ENCODE data around the gene DYNC2I2.

The DYNC2I2 gene

DNA sequence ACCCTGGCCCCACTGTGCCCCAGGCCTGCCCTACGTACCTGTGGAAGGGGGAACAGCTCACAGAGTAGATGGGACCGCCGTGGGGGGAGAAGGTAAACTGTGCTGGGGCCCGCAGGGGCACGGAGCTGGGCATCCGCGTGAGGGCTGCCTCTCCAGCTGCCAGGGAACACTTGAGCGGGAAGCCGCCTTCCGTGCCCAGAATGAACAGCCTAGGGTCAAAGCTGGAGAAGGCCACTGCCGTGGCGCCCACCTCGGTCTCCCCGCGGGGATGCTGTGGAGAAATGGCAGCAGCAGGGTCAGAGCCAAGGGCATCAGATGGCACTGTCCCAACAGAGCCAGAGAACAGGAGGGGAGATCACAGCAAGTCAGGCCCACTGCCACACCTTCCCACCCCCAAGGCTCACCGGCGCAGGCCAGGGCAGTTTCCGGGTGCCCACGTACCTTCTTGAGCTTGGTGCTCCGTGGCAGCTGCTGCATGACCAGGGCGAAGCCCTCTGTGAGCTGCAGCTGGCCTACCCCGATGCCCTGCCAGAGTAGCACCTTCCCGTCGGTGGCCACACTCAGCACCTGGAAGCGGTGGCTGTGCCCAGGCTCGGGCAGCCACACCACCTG is 21.9 kb downstream of the DYNC2I2 start:
- Mint-ChIP-seq H3K27me3 (no peaks in the 10 kb centered on the region), H3K27ac (no peak overlapping the region), H3K4me1 (ENCODE audit: low read depth) (no peaks in the 10 kb centered on the region), H3K36me3 (ENCODE audit: low read depth) (peaks cover 30% of the 10 kb centered on the region), H3K9me3 (no peaks in the 10 kb centered on the region), H3K4me3 (no peak overlapping the region)

DNA sequence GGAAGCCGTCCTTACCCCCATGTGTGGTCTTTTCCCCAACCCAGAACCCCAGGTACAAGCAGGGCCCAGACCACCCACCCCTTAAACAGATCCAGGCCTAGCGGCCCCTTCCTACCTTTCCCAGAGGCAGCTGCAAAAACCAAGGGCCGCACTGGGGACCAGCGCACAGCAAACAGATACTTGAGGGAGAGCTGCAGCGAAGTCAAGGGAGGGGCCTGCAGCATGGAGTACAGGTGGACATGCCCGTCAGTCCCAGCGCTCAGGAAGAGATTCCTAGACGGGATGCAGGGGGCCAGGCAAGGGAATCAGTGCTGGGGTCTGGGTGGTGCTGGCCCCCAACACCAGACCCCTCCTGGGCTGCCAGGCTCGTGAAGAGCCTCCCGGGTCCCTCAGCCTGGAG is 22.5 kb downstream of the DYNC2I2 start:
- Mint-ChIP-seq H3K27ac (no peak overlapping the region), H3K36me3 (ENCODE audit: low read depth) (peaks cover 32% of the 10 kb centered on the region), H3K27me3 (no peaks in the 10 kb centered on the region)

DNA sequence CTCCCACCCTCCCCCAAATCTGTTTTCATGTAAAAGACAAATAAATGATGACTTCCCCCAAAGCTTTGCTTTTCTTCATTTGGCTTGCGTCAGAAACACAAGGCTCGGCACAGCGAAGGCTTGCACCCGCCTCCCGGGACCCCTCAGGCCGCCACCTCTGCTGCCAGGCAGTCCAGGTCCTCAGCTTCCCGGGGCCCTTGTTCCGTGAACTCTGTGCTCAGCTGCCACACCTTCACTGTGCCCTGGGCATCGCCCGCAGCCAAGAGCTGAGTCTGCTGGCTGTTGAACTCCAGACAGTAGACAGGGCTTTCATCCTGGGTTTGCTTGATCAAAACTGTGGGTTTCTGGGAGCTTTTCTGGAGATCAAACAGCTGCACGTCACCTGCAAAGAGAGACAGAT is 23.0 kb downstream of the DYNC2I2 start:
- no peak overlapping the region for H3K4me3 Mint-ChIP-seq

More for the DNA sequence above, 22.5 kb downstream of the DYNC2I2 start:
- no peak overlapping the region for H3K4me3 Mint-ChIP-seq
- no peaks in the 10 kb centered on the region for H3K4me1 Mint-ChIP-seq (ENCODE audit: low read depth)
- no peaks in the 10 kb centered on the region for H3K9me3 Mint-ChIP-seq

DNA sequence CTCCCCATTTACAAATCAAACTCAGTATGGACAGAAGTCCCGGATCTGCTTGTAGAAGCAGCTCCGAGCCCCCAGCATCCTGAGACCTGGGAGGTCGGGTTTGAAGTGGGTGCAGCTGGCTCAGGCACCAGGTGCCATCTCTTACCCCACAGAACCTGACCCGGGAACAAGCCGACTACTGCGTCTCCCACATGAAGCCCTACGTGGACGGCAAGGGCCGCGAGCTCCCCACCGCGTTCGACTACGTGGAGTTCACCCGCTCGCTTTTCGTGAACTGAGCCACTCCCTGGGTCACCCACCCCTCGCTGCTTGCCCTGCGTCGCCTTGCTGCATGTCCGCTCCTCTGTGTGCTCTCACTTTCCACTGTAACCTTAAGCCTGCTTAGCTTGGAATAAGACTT is 23.6 kb downstream of the DYNC2I2 start:
- H3K36me3 Mint-ChIP-seq (ENCODE audit: low read depth) = peaks cover 32% of the 10 kb centered on the region

More for the DNA sequence above, 23.0 kb downstream of the DYNC2I2 start:
- no peaks in the 10 kb centered on the region for H3K4me1 Mint-ChIP-seq (ENCODE audit: low read depth)
- H3K27me3 Mint-ChIP-seq = no peaks in the 10 kb centered on the region
- H3K27ac Mint-ChIP-seq = no peak overlapping the region
- peaks cover 33% of the 10 kb centered on the region for H3K36me3 Mint-ChIP-seq (ENCODE audit: low read depth)
- H3K9me3 Mint-ChIP-seq = no peaks in the 10 kb centered on the region

DNA sequence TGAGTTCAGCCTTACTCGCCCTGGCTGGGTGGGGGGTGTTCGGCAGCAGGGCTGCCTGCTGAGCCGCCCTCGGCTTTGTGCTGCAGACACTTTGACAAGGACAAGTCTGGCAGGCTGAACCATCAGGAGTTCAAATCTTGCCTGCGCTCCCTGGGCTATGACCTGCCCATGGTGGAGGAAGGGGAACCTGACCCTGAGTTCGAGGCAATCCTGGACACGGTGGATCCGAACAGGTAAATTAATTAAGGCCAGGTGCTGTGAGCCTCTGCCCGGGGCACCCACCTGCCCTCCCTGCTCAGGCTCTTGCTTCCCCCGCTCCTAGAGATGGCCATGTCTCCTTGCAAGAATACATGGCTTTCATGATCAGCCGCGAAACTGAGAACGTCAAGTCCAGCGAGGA is 24.2 kb downstream of the DYNC2I2 start:
- Mint-ChIP-seq H3K9me3 (no peaks in the 10 kb centered on the region), H3K36me3 (ENCODE audit: low read depth) (peaks cover 36% of the 10 kb centered on the region), H3K4me3 (no peak overlapping the region), H3K27ac (no peak overlapping the region), H3K27me3 (no peaks in the 10 kb centered on the region), H3K4me1 (ENCODE audit: low read depth) (no peaks in the 10 kb centered on the region)

More for the DNA sequence above, 23.6 kb downstream of the DYNC2I2 start:
- H3K4me3 Mint-ChIP-seq = no peak overlapping the region
- H3K4me1 Mint-ChIP-seq (ENCODE audit: low read depth) = no peaks in the 10 kb centered on the region
- no peak overlapping the region for H3K27ac Mint-ChIP-seq
- no peaks in the 10 kb centered on the region for H3K9me3 Mint-ChIP-seq
- no peaks in the 10 kb centered on the region for H3K27me3 Mint-ChIP-seq

DNA sequence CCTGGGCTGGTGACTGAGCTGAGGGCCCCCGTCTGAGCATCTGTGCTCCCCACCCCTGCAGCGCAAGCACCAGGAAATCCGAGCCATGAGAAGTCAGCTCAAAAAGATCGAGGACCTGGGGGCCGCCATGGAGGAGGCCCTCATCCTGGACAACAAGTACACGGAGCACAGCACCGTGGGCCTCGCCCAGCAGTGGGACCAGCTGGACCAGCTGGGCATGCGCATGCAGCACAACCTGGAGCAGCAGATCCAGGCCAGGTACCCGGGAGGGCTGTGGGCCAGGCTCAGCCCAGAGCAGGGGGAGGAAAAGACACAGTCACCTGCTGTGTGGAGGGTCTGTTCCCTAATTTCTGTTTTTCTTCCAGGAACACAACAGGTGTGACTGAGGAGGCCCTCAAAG is 24.6 kb downstream of the DYNC2I2 start:
- Mint-ChIP-seq H3K4me3 (no peak overlapping the region), H3K27ac (no peak overlapping the region), H3K36me3 (ENCODE audit: low read depth) (peaks cover 36% of the 10 kb centered on the region), H3K9me3 (no peaks in the 10 kb centered on the region), H3K4me1 (ENCODE audit: low read depth) (no peaks in the 10 kb centered on the region), H3K27me3 (no peaks in the 10 kb centered on the region)

DNA sequence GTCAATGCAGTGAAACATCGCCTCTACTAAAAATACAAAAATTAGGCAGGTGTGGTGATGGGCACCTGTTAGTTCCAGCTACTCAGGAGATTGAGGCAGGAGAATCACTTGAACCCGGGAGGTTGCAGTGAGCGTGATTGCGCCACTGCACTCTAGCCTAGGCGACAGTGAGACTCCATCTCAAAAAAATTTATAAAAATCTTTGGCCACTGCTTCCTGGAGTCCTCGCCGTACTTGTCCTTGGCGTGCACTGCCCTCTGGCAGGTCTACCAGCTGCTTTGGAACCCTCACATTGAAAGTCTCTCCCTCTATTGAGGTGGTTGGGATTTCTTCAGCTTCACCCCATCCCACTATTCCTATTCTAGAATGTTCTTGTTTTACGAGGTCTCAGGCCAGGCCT is 25.0 kb downstream of the DYNC2I2 start:
- Mint-ChIP-seq H3K4me3 (no peak overlapping the region), H3K4me1 (ENCODE audit: low read depth) (no peaks in the 10 kb centered on the region), H3K27me3 (no peaks in the 10 kb centered on the region), H3K27ac (no peak overlapping the region), H3K36me3 (ENCODE audit: low read depth) (peaks cover 37% of the 10 kb centered on the region), H3K9me3 (no peaks in the 10 kb centered on the region)

DNA sequence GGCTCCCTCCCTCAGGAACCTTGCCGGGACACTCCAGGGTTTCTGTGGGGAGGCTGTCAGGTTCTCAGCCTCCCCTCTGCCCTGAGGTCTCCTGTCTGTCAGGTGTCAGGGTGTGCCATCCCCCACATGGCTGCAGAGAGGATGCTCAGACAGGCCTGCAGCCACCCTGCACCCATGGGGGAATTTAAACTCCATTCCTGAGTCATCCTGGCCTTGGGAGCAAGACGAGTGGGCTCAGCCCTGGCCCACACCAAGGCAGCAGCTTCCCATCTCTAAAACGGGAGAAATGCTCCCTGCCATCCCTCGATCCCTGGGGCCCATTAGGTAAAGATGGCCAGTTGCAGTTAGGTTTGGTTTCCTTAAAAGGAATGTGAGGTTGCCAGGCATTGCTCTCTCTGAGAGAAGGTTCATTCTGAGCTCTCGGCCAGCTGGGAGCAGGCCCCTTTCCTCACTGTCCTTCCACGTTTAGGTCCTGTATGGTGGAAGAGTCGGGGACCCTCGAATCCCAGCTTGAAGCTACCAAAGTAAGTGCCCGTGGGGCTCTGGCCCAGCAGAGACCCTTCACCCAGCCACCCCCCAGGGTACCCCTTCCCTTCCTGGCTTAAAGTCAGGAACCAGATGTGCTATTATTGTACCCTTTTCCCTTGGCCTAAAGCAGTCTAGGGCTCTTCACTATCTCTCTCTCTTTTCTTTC is 26.6 kb downstream of the DYNC2I2 start:
- no peaks in the 10 kb centered on the region for H3K4me1 Mint-ChIP-seq (ENCODE audit: low read depth)
- no peak overlapping the region for H3K27ac Mint-ChIP-seq
- peaks cover 50% of the 10 kb centered on the region for H3K36me3 Mint-ChIP-seq (ENCODE audit: low read depth)
- H3K4me3 Mint-ChIP-seq = no peak overlapping the region
- H3K27me3 Mint-ChIP-seq = no peaks in the 10 kb centered on the region
- no peaks in the 10 kb centered on the region for H3K9me3 Mint-ChIP-seq

DNA sequence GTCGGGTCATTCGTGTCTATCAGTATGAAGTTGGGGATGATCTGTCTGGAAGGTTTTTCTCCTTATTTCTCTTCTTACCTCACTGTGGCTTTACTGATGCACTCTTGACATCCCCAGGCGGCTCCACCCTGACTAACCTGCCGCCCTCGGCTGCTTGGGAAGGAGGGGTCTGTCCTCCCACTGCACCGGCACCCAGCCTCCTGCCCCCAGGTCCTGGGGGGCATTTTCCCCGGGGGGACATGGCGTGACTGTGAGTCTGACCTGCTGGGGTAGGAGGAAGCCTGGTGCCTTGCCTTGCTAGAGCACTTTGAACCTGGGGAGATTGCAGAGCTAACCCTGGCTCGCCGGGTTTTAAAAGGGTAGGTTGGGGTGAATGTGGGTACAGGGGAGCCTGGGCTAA is 27.5 kb downstream of the DYNC2I2 start:
- Mint-ChIP-seq H3K36me3 (ENCODE audit: low read depth) (peaks cover 58% of the 10 kb centered on the region), H3K27ac (no peak overlapping the region), H3K4me3 (no peak overlapping the region), H3K9me3 (no peaks in the 10 kb centered on the region), H3K4me1 (ENCODE audit: low read depth) (no peaks in the 10 kb centered on the region), H3K27me3 (no peaks in the 10 kb centered on the region)

DNA sequence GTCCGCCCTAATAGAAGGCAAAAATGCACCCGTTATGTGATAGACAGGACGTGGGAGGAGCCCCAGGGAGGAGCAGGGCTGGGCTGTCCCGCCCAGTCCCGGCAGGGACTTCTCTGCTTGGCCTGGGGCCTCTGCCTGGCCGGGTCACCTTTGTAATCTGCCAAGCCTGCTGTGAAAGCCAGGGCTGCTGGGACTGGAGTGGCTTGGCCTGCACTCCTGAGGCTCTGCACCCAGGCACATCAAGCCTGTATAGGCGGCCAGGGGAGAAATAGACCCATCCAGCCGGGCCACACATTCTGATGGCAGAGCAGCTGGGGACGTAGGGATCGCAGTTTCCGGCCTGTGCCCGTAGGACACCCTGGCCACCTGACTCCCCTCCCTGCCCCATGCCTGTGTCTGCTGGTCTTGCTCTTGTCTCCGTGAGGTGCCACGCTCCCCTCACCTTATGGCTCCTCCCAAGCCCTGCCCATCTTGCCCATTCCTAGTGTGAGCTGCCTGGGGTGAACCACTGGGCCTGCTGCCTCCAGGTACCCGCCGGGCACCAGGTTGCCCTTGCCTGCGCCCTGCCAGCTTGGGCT is 28.1 kb downstream of the DYNC2I2 start:
- H3K27me3 Mint-ChIP-seq = no peaks in the 10 kb centered on the region
- no peaks in the 10 kb centered on the region for H3K4me1 Mint-ChIP-seq (ENCODE audit: low read depth)
- peaks cover 58% of the 10 kb centered on the region for H3K36me3 Mint-ChIP-seq (ENCODE audit: low read depth)
- H3K27ac Mint-ChIP-seq = no peak overlapping the region
- H3K9me3 Mint-ChIP-seq = no peaks in the 10 kb centered on the region
- no peak overlapping the region for H3K4me3 Mint-ChIP-seq

DNA sequence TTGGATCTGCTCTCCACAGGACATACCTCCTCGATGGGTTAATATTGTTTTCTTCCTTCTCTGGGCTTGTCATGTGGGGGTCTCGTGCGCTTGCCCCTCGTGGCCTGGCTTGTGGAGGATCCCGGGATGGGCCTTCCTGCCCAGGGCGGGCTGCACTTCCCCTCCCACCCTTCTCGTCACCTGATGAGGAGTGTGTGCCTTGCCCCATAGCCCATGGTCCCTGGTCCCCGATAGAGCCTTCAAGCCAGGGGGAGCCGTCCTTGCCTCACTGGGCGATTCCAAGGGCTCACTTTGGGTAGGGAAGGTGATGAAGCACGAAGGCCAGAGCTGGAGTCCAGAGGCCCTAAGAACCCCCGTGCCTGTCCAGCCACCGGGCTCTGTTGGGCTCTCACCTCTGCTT is 28.7 kb downstream of the DYNC2I2 start:
- peaks cover 53% of the 10 kb centered on the region for H3K36me3 Mint-ChIP-seq (ENCODE audit: low read depth)
- H3K4me1 Mint-ChIP-seq (ENCODE audit: low read depth) = no peaks in the 10 kb centered on the region
- no peak overlapping the region for H3K4me3 Mint-ChIP-seq
- no peaks in the 10 kb centered on the region for H3K9me3 Mint-ChIP-seq
- H3K27ac Mint-ChIP-seq = no peak overlapping the region
- no peaks in the 10 kb centered on the region for H3K27me3 Mint-ChIP-seq

DNA sequence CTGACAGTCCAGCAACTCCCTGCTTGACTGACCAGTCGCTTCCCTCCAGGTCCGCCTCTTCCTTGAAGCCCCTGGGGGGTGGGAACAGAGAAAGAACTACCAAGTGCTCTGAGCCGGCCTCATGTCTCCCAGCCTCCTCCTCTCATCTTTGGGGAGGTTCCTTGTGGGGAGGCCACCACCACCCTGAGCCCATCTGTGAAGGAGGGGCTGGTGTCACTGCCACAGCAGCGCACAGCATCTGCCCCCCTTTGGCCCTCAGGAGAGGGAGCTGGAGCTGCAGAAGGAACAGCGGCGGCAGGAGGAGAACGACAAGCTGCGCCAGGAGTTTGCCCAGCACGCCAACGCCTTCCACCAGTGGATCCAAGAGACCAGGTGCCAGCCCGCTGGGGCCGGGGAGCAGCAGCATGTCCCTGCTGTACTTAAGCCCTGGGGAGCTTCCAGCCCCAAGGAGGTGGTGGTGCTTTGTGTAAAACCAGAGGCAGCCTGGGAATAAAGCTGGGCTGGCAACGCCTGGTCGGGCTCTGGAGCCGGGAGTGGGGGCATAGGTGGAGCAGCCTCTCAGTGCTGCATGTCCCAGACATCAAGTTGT is 29.4 kb downstream of the DYNC2I2 start:
- no peaks in the 10 kb centered on the region for H3K9me3 Mint-ChIP-seq
- H3K36me3 Mint-ChIP-seq (ENCODE audit: low read depth) = peaks cover 56% of the 10 kb centered on the region
- no peaks in the 10 kb centered on the region for H3K4me1 Mint-ChIP-seq (ENCODE audit: low read depth)
- no peaks in the 10 kb centered on the region for H3K27me3 Mint-ChIP-seq
- H3K4me3 Mint-ChIP-seq = no peak overlapping the region
- no peak overlapping the region for H3K27ac Mint-ChIP-seq

DNA sequence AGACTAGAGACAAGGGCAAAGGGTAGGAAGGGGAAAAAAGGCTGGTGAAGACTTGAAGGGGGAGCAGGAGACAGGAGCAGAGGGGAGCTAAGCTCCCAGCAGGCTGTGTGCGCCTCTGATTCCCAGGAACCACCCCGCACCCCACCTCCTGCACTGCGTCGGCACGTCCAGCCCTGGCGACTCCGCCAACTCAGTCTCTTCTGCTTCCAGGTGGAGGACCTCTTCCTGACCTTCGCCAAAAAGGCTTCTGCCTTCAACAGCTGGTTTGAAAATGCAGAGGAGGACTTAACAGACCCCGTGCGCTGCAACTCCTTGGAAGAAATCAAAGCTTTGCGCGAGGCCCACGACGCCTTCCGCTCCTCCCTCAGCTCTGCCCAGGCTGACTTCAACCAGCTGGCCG is 30.5 kb downstream of the DYNC2I2 start:
- Mint-ChIP-seq H3K36me3 (ENCODE audit: low read depth) (peaks cover 61% of the 10 kb centered on the region), H3K4me3 (no peak overlapping the region)

DNA sequence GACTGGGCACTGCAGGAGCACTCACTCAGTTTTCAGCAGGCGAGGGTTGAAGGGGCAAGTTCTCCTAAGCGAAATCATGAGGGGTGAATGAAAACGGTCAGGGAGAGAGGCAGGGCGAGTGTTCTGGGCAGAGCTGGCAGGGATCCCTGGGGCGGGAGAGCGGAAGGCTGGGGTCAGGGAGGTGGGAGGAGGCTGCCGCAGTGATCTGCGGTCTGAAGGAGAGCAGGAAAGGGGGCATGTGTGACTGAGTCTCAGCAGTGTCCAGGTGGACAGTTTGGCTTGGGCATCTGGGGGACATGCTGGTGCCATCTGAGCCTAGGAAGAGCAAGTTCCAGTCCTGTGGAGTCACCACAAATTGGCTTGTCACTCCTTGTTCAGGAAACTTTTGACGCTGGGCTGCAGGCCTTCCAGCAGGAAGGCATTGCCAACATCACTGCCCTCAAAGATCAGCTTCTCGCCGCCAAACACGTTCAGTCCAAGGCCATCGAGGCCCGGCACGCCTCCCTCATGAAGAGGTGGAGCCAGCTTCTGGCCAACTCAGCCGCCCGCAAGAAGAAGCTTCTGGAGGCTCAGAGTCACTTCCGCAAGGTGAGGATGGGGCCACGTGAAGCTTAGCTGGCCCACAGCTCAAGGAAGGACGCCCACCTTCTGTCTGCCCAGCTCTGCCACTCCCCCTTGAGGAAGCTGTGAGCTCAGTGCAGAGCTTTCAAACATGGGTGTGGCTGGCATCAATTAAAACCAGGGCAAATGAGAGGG is 31.1 kb downstream of the DYNC2I2 start:
- Mint-ChIP-seq H3K4me3 (no peak overlapping the region), H3K27me3 (no peaks in the 10 kb centered on the region)

More for the DNA sequence above, 30.5 kb downstream of the DYNC2I2 start:
- Mint-ChIP-seq H3K4me1 (ENCODE audit: low read depth) (no peaks in the 10 kb centered on the region), H3K27ac (no peak overlapping the region), H3K27me3 (no peaks in the 10 kb centered on the region), H3K9me3 (no peaks in the 10 kb centered on the region)

DNA sequence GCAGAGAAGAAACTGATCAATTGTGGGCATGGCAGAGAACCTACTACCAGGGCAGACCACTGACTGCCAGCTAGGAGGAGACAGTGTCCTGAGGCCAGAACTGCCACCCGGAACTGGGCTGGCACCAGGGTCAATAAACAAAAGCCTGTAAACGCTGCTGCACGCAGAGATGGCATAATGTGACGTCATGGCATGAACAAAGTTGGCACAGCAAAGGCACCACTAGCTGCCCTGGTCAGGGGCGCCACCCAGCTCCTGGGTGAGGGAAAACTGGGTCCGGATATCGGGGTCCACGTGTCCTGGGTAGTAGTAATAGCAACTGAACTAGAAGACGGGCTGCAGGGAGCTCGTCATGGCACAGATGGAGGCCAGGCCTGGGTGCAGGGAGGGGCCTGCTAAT is 32.1 kb downstream of the DYNC2I2 start:
- no peaks in the 10 kb centered on the region for H3K27me3 Mint-ChIP-seq
- H3K27ac Mint-ChIP-seq = no peak overlapping the region
- H3K4me1 Mint-ChIP-seq (ENCODE audit: low read depth) = no peaks in the 10 kb centered on the region
- no peaks in the 10 kb centered on the region for H3K9me3 Mint-ChIP-seq
- no peak overlapping the region for H3K4me3 Mint-ChIP-seq
- peaks cover 65% of the 10 kb centered on the region for H3K36me3 Mint-ChIP-seq (ENCODE audit: low read depth)

More for the DNA sequence above, 31.1 kb downstream of the DYNC2I2 start:
- peaks cover 67% of the 10 kb centered on the region for H3K36me3 Mint-ChIP-seq (ENCODE audit: low read depth)
- H3K27ac Mint-ChIP-seq = no peak overlapping the region
- no peaks in the 10 kb centered on the region for H3K4me1 Mint-ChIP-seq (ENCODE audit: low read depth)
- no peaks in the 10 kb centered on the region for H3K9me3 Mint-ChIP-seq

Data from stimulated activated naive CD8-positive, alpha-beta T cell treated with anti-CD3 and anti-CD28 coated beads, Interleukin-15, Interleukin-2, amounts not matched to agents 100 ng/mL and 50 ng/mL, for 24 hours (primary cell).